Measurements from ENCODE around the gene GCNT1.

GCNT1 gene

GRCh38 chr9:76500061-76500460 lies 41.1 kb downstream of the GCNT1 start:
- H3K36me3 ChIP-seq (ENCODE audit: insufficient read depth, low read length) = no peaks in the 10 kb centered on the region
- no peak for DNase-seq (ENCODE audit: low read depth, low spot score)
- H3K4me3 ChIP-seq = no peak overlapping the region
- no peak overlapping the region for H3K27ac ChIP-seq
- no peak overlapping the region for H3K9ac ChIP-seq (ENCODE audit: insufficient read length)
- H3K9me3 ChIP-seq (ENCODE audit: low read depth, low read length) = no peaks in the 10 kb centered on the region
- TF ChIP-seq EZH2 (IDR thresholded peaks at IDR 0.05) (no peak), POLR2AphosphoS5 (IDR thresholded peaks at IDR 0.05; ENCODE audit: borderline replicate concordance, low read depth, low read length) (no peak), FOXP2 (optimal IDR thresholded peaks at IDR 0.05; ENCODE audit: control extremely low read depth, extremely low read length, insufficient read depth) (no peak)

GRCh38 chr9:76502746-76503145 lies 43.8 kb downstream of the GCNT1 start:
- Histone ChIP-seq H3K9ac (ENCODE audit: insufficient read length) (no peak overlapping the region), H3K4me3 (no peak overlapping the region), H3K36me3 (ENCODE audit: insufficient read depth, low read length) (no peaks in the 10 kb centered on the region), H3K9me3 (ENCODE audit: low read depth, low read length) (no peaks in the 10 kb centered on the region), H3K27ac (no peak overlapping the region)
- TF ChIP-seq EZH2 (IDR thresholded peaks at IDR 0.05) = no peak
- no peak for TF ChIP-seq FOXP2 (optimal IDR thresholded peaks at IDR 0.05; ENCODE audit: control extremely low read depth, extremely low read length, insufficient read depth)
- no peak for TF ChIP-seq POLR2AphosphoS5 (IDR thresholded peaks at IDR 0.05; ENCODE audit: borderline replicate concordance, low read depth, low read length)
- DNase-seq (ENCODE audit: low read depth, low spot score) = no peak

GRCh38 chr9:76510041-76510440 lies 51.1 kb downstream of the GCNT1 start:
- H3K9ac ChIP-seq (ENCODE audit: insufficient read length) = no peak overlapping the region
- TF ChIP-seq EZH2 (IDR thresholded peaks at IDR 0.05) (no peak), FOXP2 (optimal IDR thresholded peaks at IDR 0.05; ENCODE audit: control extremely low read depth, extremely low read length, insufficient read depth) (no peak), POLR2AphosphoS5 (IDR thresholded peaks at IDR 0.05; ENCODE audit: borderline replicate concordance, low read depth, low read length) (no peak)
- no peaks in the 10 kb centered on the region for H3K9me3 ChIP-seq (ENCODE audit: low read depth, low read length)
- DNase-seq (ENCODE audit: low read depth, low spot score) = no peak
- H3K4me3 ChIP-seq = no peak overlapping the region
- H3K36me3 ChIP-seq (ENCODE audit: insufficient read depth, low read length) = no peaks in the 10 kb centered on the region
- H3K27ac ChIP-seq = no peak overlapping the region

- no peak overlapping the region for H3K4me3 ChIP-seq
- H3K9ac ChIP-seq (ENCODE audit: insufficient read length) = no peak overlapping the region
- no peak for TF ChIP-seq EZH2 (IDR thresholded peaks at IDR 0.05)
- no peak for TF ChIP-seq POLR2AphosphoS5 (IDR thresholded peaks at IDR 0.05; ENCODE audit: borderline replicate concordance, low read depth, low read length)
- no peak for TF ChIP-seq FOXP2 (optimal IDR thresholded peaks at IDR 0.05; ENCODE audit: control extremely low read depth, extremely low read length, insufficient read depth)
- no peak for DNase-seq (ENCODE audit: low read depth, low spot score)
- no peak overlapping the region for H3K27ac ChIP-seq
- H3K36me3 ChIP-seq (ENCODE audit: insufficient read depth, low read length) = no peaks in the 10 kb centered on the region
- no peaks in the 10 kb centered on the region for H3K9me3 ChIP-seq (ENCODE audit: low read depth, low read length)
Measured at GRCh38 chr9:76510446-76510845, 51.5 kb downstream of the GCNT1 start.

- H3K9ac ChIP-seq (ENCODE audit: insufficient read length) = no peak overlapping the region
- no peaks in the 10 kb centered on the region for H3K9me3 ChIP-seq (ENCODE audit: low read depth, low read length)
- H3K4me3 ChIP-seq = no peak overlapping the region
- H3K27ac ChIP-seq = no peak overlapping the region
- no peak for TF ChIP-seq FOXP2 (optimal IDR thresholded peaks at IDR 0.05; ENCODE audit: control extremely low read depth, extremely low read length, insufficient read depth)
- TF ChIP-seq POLR2AphosphoS5 (IDR thresholded peaks at IDR 0.05; ENCODE audit: borderline replicate concordance, low read depth, low read length) = no peak
- no peak for TF ChIP-seq EZH2 (IDR thresholded peaks at IDR 0.05)
- DNase-seq (ENCODE audit: low read depth, low spot score) = no peak
- no peaks in the 10 kb centered on the region for H3K36me3 ChIP-seq (ENCODE audit: insufficient read depth, low read length)
Measured at GRCh38 chr9:76512826-76513225, 53.8 kb downstream of the GCNT1 start.

GRCh38 chr9:76516350-76516749 lies 57.4 kb downstream of the GCNT1 start:
- Histone ChIP-seq H3K27ac (no peak overlapping the region), H3K4me3 (no peak overlapping the region), H3K36me3 (ENCODE audit: insufficient read depth, low read length) (no peaks in the 10 kb centered on the region), H3K9me3 (ENCODE audit: low read depth, low read length) (no peaks in the 10 kb centered on the region), H3K9ac (ENCODE audit: insufficient read length) (no peak overlapping the region)
- no peak for DNase-seq (ENCODE audit: low read depth, low spot score)
- TF ChIP-seq FOXP2 (optimal IDR thresholded peaks at IDR 0.05; ENCODE audit: control extremely low read depth, extremely low read length, insufficient read depth) = no peak
- no peak for TF ChIP-seq EZH2 (IDR thresholded peaks at IDR 0.05)
- no peak for TF ChIP-seq POLR2AphosphoS5 (IDR thresholded peaks at IDR 0.05; ENCODE audit: borderline replicate concordance, low read depth, low read length)

GRCh38 chr9:76516871-76517270 lies 57.9 kb downstream of the GCNT1 start:
- Histone ChIP-seq H3K9ac (ENCODE audit: insufficient read length) (no peak overlapping the region), H3K36me3 (ENCODE audit: insufficient read depth, low read length) (no peaks in the 10 kb centered on the region), H3K4me3 (no peak overlapping the region), H3K27ac (no peak overlapping the region), H3K9me3 (ENCODE audit: low read depth, low read length) (no peaks in the 10 kb centered on the region)
- DNase-seq (ENCODE audit: low read depth, low spot score) = no peak
- TF ChIP-seq POLR2AphosphoS5 (IDR thresholded peaks at IDR 0.05; ENCODE audit: borderline replicate concordance, low read depth, low read length) (no peak), FOXP2 (optimal IDR thresholded peaks at IDR 0.05; ENCODE audit: control extremely low read depth, extremely low read length, insufficient read depth) (no peak), EZH2 (IDR thresholded peaks at IDR 0.05) (no peak)

GRCh38 chr9:76519075-76519835 lies 60.3 kb downstream of the GCNT1 start:
- TF ChIP-seq EZH2 (IDR thresholded peaks at IDR 0.05) (no peak), POLR2AphosphoS5 (IDR thresholded peaks at IDR 0.05; ENCODE audit: borderline replicate concordance, low read depth, low read length) (no peak), FOXP2 (optimal IDR thresholded peaks at IDR 0.05; ENCODE audit: control extremely low read depth, extremely low read length, insufficient read depth) (no peak)
- Histone ChIP-seq H3K27ac (no peak overlapping the region), H3K4me3 (no peak overlapping the region), H3K36me3 (ENCODE audit: insufficient read depth, low read length) (no peaks in the 10 kb centered on the region), H3K9me3 (ENCODE audit: low read depth, low read length) (no peaks in the 10 kb centered on the region), H3K9ac (ENCODE audit: insufficient read length) (no peak overlapping the region)
- DNase-seq (ENCODE audit: low read depth, low spot score) = no peak

All from SK-N-MC (cell line).